Thyroid gland (tissue), 4 donors: ENCODE results near the gene MAML3.

Experiments used
- POLR2A ChIP-seq, 2 donors: fragments of 450-650 bp; IDR thresholded peaks; one replicate each; pipeline ENCODE4 v1.6.1; 2017; ENCODE audit warnings: antibody characterized with exemption in 2 of 2, mild to moderate bottlenecking in 2 of 2, moderate library complexity in 1 of 2
- TF ChIP-seq, protein P1 (sequence below), 6 experiments: fragments of 200-600 bp in 3 of 6; fragments of 450-650 bp in 3 of 6; sonication (generic) in 3 of 6; IDR thresholded peaks; one replicate each; pipeline ENCODE4 v1.5.1; 2016 to 2019; ENCODE audit warnings: antibody characterized with exemption in 6 of 6, mild to moderate bottlenecking in 2 of 6, inconsistent platforms in 1 of 6, moderate library complexity in 1 of 6

DNA sequence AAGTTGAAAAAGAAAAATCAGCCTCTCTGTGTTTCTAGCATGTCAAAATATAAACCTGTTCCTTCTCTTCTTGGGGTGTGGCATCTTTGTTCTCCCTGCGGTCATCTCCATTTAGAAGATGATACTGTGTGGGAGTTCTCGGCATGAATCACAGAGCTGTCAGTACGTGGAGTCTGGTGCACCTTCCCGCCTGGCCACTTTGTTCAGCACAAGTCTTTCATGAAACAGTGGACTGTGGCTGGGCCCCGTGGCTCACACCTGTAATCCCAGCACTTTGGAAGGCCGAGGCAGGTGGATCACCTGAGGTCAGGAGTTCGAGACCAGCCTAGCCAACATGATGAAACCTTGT, 166.5 kb downstream of the MAML3 start:
- TF ChIP-seq, protein P1, sequence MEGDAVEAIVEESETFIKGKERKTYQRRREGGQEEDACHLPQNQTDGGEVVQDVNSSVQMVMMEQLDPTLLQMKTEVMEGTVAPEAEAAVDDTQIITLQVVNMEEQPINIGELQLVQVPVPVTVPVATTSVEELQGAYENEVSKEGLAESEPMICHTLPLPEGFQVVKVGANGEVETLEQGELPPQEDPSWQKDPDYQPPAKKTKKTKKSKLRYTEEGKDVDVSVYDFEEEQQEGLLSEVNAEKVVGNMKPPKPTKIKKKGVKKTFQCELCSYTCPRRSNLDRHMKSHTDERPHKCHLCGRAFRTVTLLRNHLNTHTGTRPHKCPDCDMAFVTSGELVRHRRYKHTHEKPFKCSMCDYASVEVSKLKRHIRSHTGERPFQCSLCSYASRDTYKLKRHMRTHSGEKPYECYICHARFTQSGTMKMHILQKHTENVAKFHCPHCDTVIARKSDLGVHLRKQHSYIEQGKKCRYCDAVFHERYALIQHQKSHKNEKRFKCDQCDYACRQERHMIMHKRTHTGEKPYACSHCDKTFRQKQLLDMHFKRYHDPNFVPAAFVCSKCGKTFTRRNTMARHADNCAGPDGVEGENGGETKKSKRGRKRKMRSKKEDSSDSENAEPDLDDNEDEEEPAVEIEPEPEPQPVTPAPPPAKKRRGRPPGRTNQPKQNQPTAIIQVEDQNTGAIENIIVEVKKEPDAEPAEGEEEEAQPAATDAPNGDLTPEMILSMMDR (IDR thresholded peaks at IDR 0.05) = no peak
- no peak for TF ChIP-seq POLR2A (IDR thresholded peaks at IDR 0.05)
